HCT116 (cell line): Measurements from ENCODE around the gene SERPINE3. TPM values are rescaled to one million over a fixed set of nuclear protein-coding genes. Genes with fewer than 3 reads are reported as not detected.

ENCODE experiments used
- ATAC-seq: fragments of 200-7000 bp; cut with Tn5 transposase; 2 replicates; pipeline ENCODE4 v1.9.1; 2020; ENCODE audit warnings: mild to moderate bottlenecking, moderate library complexity
- BruUV-seq: library from RNA; stranded (reverse); fragments of 400-500 nt; replicated peaks from 2 replicates; lab custom pipeline; 2021; lab: Mats Ljungman, UMichigan
- CTCF ChIA-PET: fragments of 300-600 bp; sonication (Branson Sonifier 250); formaldehyde crosslinking; loops from one replicate; lab custom pipeline; 2021; ENCODE audit warnings: antibody characterized with exemption; lab: Charles Lee
- POLR2A ChIA-PET: fragments of 300-600, 350-600 bp; sonication (Branson Sonifier 250); formaldehyde crosslinking; loops from one replicate; lab custom pipeline; 2021; ENCODE audit warnings: antibody characterized with exemption; lab: Charles Lee
- RAD21 ChIA-PET, 2 experiments: fragments of 300-600 bp; sonication (Branson Sonifier 250); formaldehyde crosslinking; loops; one replicate each; lab custom pipeline; 2023; ENCODE audit warnings: low total read pairs in 2 of 2; ENCODE audit not compliant: uncharacterized antibody in 2 of 2, unreplicated experiment in 2 of 2, low non-redundant PET in 1 of 2; lab: Charles Lee
- DNase-seq: peaks from one replicate; pipeline ENCODE4 v3.0.0-alpha.2; 2010; ENCODE audit warnings: low read depth, low spot score
- H2AFZ ChIP-seq: fragments of 200-600 bp; shearing (Covaris generic), sonication (generic); 2 replicates; pipeline ENCODE4 v1.6.1; 2017; ENCODE audit warnings: low read depth, mixed run types, mixed read lengths, antibody characterized with exemption, low read length; ENCODE audit not compliant: poor library complexity, severe bottlenecking
- H3K27ac ChIP-seq: 2 replicates; pipeline ENCODE4 v1.5.1; 2012; ENCODE audit warnings: low read depth, low read length
- H3K27me3 ChIP-seq: fragments of 200-600 bp; sonication (generic); 2 replicates; pipeline ENCODE4 v1.6.1; 2016; ENCODE audit warnings: mixed run types, low read length, mixed read lengths; ENCODE audit not compliant: insufficient read depth
- H3K36me3 ChIP-seq, 2 experiments: fragments of 200-500 bp in 1 of 2; fragments of 200-600 bp in 1 of 2; sonication (Bioruptor generic) in 1 of 2; sonication (generic) in 1 of 2; 2 replicates each; pipeline versions ENCODE4 v1.5.1 to v1.6.1; 2014 to 2016; ENCODE audit warnings: low read length in 2 of 2, inconsistent platforms in 1 of 2, mixed read lengths in 1 of 2, mixed run types in 1 of 2; ENCODE audit not compliant: insufficient read depth in 2 of 2, control insufficient read depth in 1 of 2
- H3K4me1 ChIP-seq, 2 experiments: fragments of 200-600 bp in 1 of 2; sonication (generic) in 1 of 2; 2 replicates each; pipeline versions ENCODE4 v1.5.1 to v1.6.1; 2012 to 2017; ENCODE audit warnings: low read length in 2 of 2, inconsistent platforms in 1 of 2, mild to moderate bottlenecking in 1 of 2, mixed read lengths in 1 of 2, mixed run types in 1 of 2, moderate library complexity in 1 of 2; ENCODE audit not compliant: insufficient read depth in 2 of 2, control insufficient read depth in 1 of 2
- H3K4me2 ChIP-seq: fragments of 200-600 bp; sonication (generic); 2 replicates; pipeline ENCODE4 v1.6.1; 2017; ENCODE audit warnings: mixed run types, low read length, mixed read lengths
- H3K4me3 ChIP-seq, 2 experiments: fragments of 200-600 bp in 1 of 2; sonication (generic) in 1 of 2; replicated peaks in 1 of 2; 2 replicates each; pipeline ENCODE4 v1.5.1; 2011 to 2016; ENCODE audit warnings: low read length in 2 of 2, control low read depth in 1 of 2, low read depth in 1 of 2, mild to moderate bottlenecking in 1 of 2, mixed read lengths in 1 of 2, mixed run types in 1 of 2
- H3K79me2 ChIP-seq: fragments of 200-600 bp; sonication (generic); 2 replicates; pipeline ENCODE4 v1.6.1; 2017; ENCODE audit warnings: mild to moderate bottlenecking, mixed run types, low read length, moderate library complexity, mixed read lengths; ENCODE audit not compliant: insufficient read depth
- H3K9ac ChIP-seq: fragments of 200-600 bp; sonication (generic); 2 replicates; pipeline ENCODE4 v1.6.1; 2016; ENCODE audit warnings: low read length, mixed read lengths
- H3K9me2 ChIP-seq: fragments of 200-600 bp; sonication (generic), shearing (Covaris generic); 2 replicates; pipeline ENCODE4 v1.6.1; 2017; ENCODE audit warnings: mixed run types, mild to moderate bottlenecking, moderate library complexity; ENCODE audit not compliant: insufficient read depth
- H3K9me3 ChIP-seq, 2 experiments: fragments of 200-500 bp in 1 of 2; fragments of 200-600 bp in 1 of 2; sonication (Bioruptor generic) in 1 of 2; sonication (generic) in 1 of 2; 2 replicates each; pipeline ENCODE4 v1.6.1; 2014 to 2017; ENCODE audit warnings: low read length in 2 of 2, mixed read lengths in 2 of 2, inconsistent platforms in 1 of 2, low read depth in 1 of 2, mild to moderate bottlenecking in 1 of 2, mixed run types in 1 of 2, moderate library complexity in 1 of 2; ENCODE audit not compliant: control insufficient read depth in 1 of 2, insufficient read depth in 1 of 2
- H4K20me1 ChIP-seq: fragments of 200-600 bp; sonication (generic), shearing (Covaris generic); 2 replicates; pipeline ENCODE4 v1.6.1; 2017; ENCODE audit warnings: mixed run types, mild to moderate bottlenecking, moderate library complexity; ENCODE audit not compliant: insufficient read depth
- CEBPB ChIP-seq: IDR thresholded peaks from 2 replicates; pipeline ENCODE4 v1.6.1; 2012; ENCODE audit warnings: low read depth
- EZH2 ChIP-seq: fragments of 200-600 bp; sonication (generic); IDR thresholded peaks from 2 replicates; pipeline ENCODE4 v1.6.1; 2017; ENCODE audit warnings: antibody characterized with exemption, mixed run types
- JUND ChIP-seq: IDR thresholded peaks from 2 replicates; pipeline ENCODE4 v1.6.1; 2012
- SRF ChIP-seq: IDR thresholded peaks from 2 replicates; pipeline ENCODE4 v1.6.1; 2012; ENCODE audit warnings: low read depth
- ZFX ChIP-seq: fragments of 450-650 bp; IDR thresholded peaks from 2 replicates; pipeline ENCODE4 v1.6.1; 2017
- intact Hi-C: fragments of 100-400 bp; cut with micrococcal nuclease; formaldehyde crosslinking; loops from 2 replicates; pipeline ENCODE4 v1.10.0; 2022
- total RNA-seq: library from RNA; stranded (reverse); gene quantifications from one replicate; pipeline ENCODE4 v1.2.1, GENCODE V29; 2021; ENCODE audit not compliant: unreplicated experiment
- TF ChIP-seq, protein P1 (sequence below): IDR thresholded peaks from 2 replicates; pipeline ENCODE4 v1.6.1; 2012; ENCODE audit warnings: low read depth
- TF ChIP-seq, protein P2 (sequence below): IDR thresholded peaks from 2 replicates; pipeline ENCODE4 v1.6.1; 2011; ENCODE audit warnings: mild to moderate bottlenecking, low read length, moderate library complexity; ENCODE audit not compliant: insufficient replicate concordance; ENCODE audit errors: extremely low read depth
- TF ChIP-seq, protein P3 (sequence below): IDR thresholded peaks from 2 replicates; pipeline ENCODE4 v1.6.1; 2012

The SERPINE3 gene
- total RNA-seq, 1 experiment from 2014 or later, result not detected

DNA sequence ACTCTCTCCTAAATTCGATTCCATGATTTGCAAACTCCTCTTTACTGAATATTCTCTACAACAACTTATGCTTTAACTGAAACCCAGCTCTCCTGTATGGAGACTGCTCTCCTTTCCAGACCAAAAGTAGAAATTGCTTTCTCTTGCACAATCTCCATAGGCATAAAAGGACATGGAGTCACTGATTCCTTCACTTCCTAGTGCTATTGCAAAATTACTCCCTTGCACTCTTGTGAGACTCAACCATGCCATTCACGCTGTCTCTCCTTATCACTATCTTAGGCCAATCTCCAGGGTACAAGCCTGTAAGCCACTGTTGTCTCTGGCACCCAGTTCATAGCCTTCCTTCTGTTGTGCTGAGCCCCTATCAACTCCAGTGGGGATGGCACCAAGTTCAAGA, 30.6 kb downstream of the SERPINE3 start:
- Histone ChIP-seq H3K36me3 (peaks cover 23 to 25% of the 10 kb centered on the region in 2 experiments), H4K20me1 (no peaks in the 10 kb centered on the region), H3K9me2 (no peaks in the 10 kb centered on the region), H3K79me2 (peaks cover 3% of the 10 kb centered on the region; the same call in 1 of the 2 replicates), H3K9me3 (no peaks in the 10 kb centered on the region), H2AFZ (no peak overlapping the region), H3K4me1 (no peaks in the 10 kb centered on the region), H3K4me2 (no peak overlapping the region), H3K27ac (no peak overlapping the region), H3K27me3 (no peaks in the 10 kb centered on the region), H3K9ac (no peak overlapping the region), H3K4me3 (no peak overlapping the region)
- ChIA-PET CTCF (no interaction called here), POLR2A (no interaction called here), RAD21 (no interaction called here)
- no peak for ATAC-seq
- no peak for DNase-seq
- BruUV-seq, result no TSS peak
- intact Hi-C loops, result no loop called here
- TF ChIP-seq, protein P1, sequence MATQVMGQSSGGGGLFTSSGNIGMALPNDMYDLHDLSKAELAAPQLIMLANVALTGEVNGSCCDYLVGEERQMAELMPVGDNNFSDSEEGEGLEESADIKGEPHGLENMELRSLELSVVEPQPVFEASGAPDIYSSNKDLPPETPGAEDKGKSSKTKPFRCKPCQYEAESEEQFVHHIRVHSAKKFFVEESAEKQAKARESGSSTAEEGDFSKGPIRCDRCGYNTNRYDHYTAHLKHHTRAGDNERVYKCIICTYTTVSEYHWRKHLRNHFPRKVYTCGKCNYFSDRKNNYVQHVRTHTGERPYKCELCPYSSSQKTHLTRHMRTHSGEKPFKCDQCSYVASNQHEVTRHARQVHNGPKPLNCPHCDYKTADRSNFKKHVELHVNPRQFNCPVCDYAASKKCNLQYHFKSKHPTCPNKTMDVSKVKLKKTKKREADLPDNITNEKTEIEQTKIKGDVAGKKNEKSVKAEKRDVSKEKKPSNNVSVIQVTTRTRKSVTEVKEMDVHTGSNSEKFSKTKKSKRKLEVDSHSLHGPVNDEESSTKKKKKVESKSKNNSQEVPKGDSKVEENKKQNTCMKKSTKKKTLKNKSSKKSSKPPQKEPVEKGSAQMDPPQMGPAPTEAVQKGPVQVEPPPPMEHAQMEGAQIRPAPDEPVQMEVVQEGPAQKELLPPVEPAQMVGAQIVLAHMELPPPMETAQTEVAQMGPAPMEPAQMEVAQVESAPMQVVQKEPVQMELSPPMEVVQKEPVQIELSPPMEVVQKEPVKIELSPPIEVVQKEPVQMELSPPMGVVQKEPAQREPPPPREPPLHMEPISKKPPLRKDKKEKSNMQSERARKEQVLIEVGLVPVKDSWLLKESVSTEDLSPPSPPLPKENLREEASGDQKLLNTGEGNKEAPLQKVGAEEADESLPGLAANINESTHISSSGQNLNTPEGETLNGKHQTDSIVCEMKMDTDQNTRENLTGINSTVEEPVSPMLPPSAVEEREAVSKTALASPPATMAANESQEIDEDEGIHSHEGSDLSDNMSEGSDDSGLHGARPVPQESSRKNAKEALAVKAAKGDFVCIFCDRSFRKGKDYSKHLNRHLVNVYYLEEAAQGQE, result no peak
- TF ChIP-seq ZFX, result no peak
- TF ChIP-seq JUND, result no peak
- no peak for TF ChIP-seq CEBPB
- TF ChIP-seq EZH2, result no peak
- TF ChIP-seq, protein P2, sequence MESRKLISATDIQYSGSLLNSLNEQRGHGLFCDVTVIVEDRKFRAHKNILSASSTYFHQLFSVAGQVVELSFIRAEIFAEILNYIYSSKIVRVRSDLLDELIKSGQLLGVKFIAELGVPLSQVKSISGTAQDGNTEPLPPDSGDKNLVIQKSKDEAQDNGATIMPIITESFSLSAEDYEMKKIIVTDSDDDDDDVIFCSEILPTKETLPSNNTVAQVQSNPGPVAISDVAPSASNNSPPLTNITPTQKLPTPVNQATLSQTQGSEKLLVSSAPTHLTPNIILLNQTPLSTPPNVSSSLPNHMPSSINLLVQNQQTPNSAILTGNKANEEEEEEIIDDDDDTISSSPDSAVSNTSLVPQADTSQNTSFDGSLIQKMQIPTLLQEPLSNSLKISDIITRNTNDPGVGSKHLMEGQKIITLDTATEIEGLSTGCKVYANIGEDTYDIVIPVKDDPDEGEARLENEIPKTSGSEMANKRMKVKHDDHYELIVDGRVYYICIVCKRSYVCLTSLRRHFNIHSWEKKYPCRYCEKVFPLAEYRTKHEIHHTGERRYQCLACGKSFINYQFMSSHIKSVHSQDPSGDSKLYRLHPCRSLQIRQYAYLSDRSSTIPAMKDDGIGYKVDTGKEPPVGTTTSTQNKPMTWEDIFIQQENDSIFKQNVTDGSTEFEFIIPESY, result no peak
- TF ChIP-seq SRF, result no peak
- TF ChIP-seq, protein P3, sequence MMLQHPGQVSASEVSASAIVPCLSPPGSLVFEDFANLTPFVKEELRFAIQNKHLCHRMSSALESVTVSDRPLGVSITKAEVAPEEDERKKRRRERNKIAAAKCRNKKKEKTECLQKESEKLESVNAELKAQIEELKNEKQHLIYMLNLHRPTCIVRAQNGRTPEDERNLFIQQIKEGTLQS, result no peak
